GM12878 (cell line): ENCODE data around the gene KLHL15. TPM values are rescaled to one million over a fixed set of nuclear protein-coding genes. Genes with fewer than 3 reads are reported as not detected.

Experiments
- ATF3 ChIP-seq: IDR thresholded peaks from 2 replicates; pipeline ENCODE4 v1.6.1; 2011; ENCODE audit warnings: low read depth, mild to moderate bottlenecking, low read length, moderate library complexity, borderline replicate concordance; ENCODE audit errors: extremely low read depth
- BHLHE40 ChIP-seq, 2 experiments: fragments of 450-650 bp in 1 of 2; IDR thresholded peaks; 2 replicates each; pipeline ENCODE4 v1.6.1; 2011 to 2017; ENCODE audit warnings: low read depth in 2 of 2, borderline replicate concordance in 1 of 2, improper control_type of control experiment in 1 of 2, low read length in 1 of 2, mild to moderate bottlenecking in 1 of 2
- BMI1 ChIP-seq: fragments of 450-650 bp; IDR thresholded peaks from 2 replicates; pipeline ENCODE4 v1.6.1; 2016; ENCODE audit warnings: mild to moderate bottlenecking, moderate library complexity, borderline replicate concordance
- CHD1 ChIP-seq: IDR thresholded peaks from 2 replicates; pipeline ENCODE4 v1.6.1; 2012; ENCODE audit warnings: low read depth, low read length, improper control_type of control experiment
- CREM ChIP-seq: IDR thresholded peaks from 2 replicates; pipeline ENCODE4 v1.6.1; 2014; ENCODE audit warnings: antibody characterized with exemption, low read depth
- HCFC1 ChIP-seq: fragments of 150-350 bp; IDR thresholded peaks from 2 replicates; pipeline ENCODE4 v1.6.1; 2014; ENCODE audit warnings: low read length
- HDGF ChIP-seq: fragments of 450-650 bp; IDR thresholded peaks from 2 replicates; pipeline ENCODE4 v1.6.1; 2016; ENCODE audit warnings: antibody characterized with exemption
- IKZF1 ChIP-seq: fragments of 450-650 bp; conservative IDR thresholded peaks from 2 replicates; pipeline ENCODE4 v1.6.1; 2017; ENCODE audit warnings: antibody characterized with exemption, mild to moderate bottlenecking
- IKZF2 ChIP-seq, 2 experiments: fragments of 450-650 bp; IDR thresholded peaks; 2 replicates each; pipeline ENCODE4 v1.6.1; 2017; ENCODE audit warnings: mild to moderate bottlenecking in 2 of 2, moderate library complexity in 2 of 2
- JUNB ChIP-seq: IDR thresholded peaks from 2 replicates; pipeline ENCODE4 v1.6.1; 2016; ENCODE audit warnings: antibody characterized with exemption, mild to moderate bottlenecking
- MYC ChIP-seq: IDR thresholded peaks from 2 replicates; pipeline ENCODE4 v1.6.1; 2011; ENCODE audit warnings: mild to moderate bottlenecking, low read length, moderate library complexity, inconsistent platforms; ENCODE audit not compliant: insufficient read depth, insufficient replicate concordance, insufficient read length, severe bottlenecking
- NFXL1 ChIP-seq: fragments of 450-650 bp; IDR thresholded peaks from 2 replicates; pipeline ENCODE4 v1.6.1; 2017; ENCODE audit warnings: antibody characterized with exemption, mild to moderate bottlenecking, borderline replicate concordance
- NFYA ChIP-seq: IDR thresholded peaks from 2 replicates; pipeline ENCODE4 v1.6.1; 2011; ENCODE audit warnings: low read depth, mild to moderate bottlenecking, low read length, improper control_type of control experiment, borderline replicate concordance
- NR2F1 ChIP-seq: fragments of 450-650 bp; conservative IDR thresholded peaks from 2 replicates; pipeline ENCODE4 v1.6.1; 2017; ENCODE audit warnings: mild to moderate bottlenecking
- NRF1 ChIP-seq: conservative IDR thresholded peaks from 2 replicates; pipeline ENCODE4 v1.6.1; 2011; ENCODE audit warnings: mild to moderate bottlenecking, low read depth, low read length, improper control_type of control experiment
- PAX5 ChIP-seq: IDR thresholded peaks from 2 replicates; pipeline ENCODE4 v1.6.1; 2011; ENCODE audit warnings: low read depth, low read length, borderline replicate concordance
- RUNX3 ChIP-seq: IDR thresholded peaks from 2 replicates; pipeline ENCODE4 v1.6.1; 2012; ENCODE audit warnings: low read length, inconsistent platforms
- SIN3A ChIP-seq: IDR thresholded peaks from 2 replicates; pipeline ENCODE4 v1.6.1; 2012; ENCODE audit warnings: low read depth, low read length, improper control_type of control experiment
- SMAD1 ChIP-seq: fragments of 450-650 bp; IDR thresholded peaks from 2 replicates; pipeline ENCODE4 v1.6.1; 2018; ENCODE audit warnings: mild to moderate bottlenecking, low read depth; ENCODE audit not compliant: partially characterized antibody
- TCF3 ChIP-seq: IDR thresholded peaks from 2 replicates; pipeline ENCODE4 v1.6.1; 2012; ENCODE audit warnings: low read depth, mild to moderate bottlenecking, low read length, borderline replicate concordance; ENCODE audit not compliant: insufficient read depth
- ZNF207 ChIP-seq: fragments of 450-650 bp; IDR thresholded peaks from 2 replicates; pipeline ENCODE4 v1.6.1; 2014; ENCODE audit warnings: antibody characterized with exemption, mild to moderate bottlenecking, borderline replicate concordance
- ZNF384 ChIP-seq: IDR thresholded peaks from 2 replicates; pipeline ENCODE4 v1.6.1; 2012; ENCODE audit warnings: low read depth, mild to moderate bottlenecking, low read length, improper control_type of control experiment, borderline replicate concordance
- polyA plus RNA-seq, 11 experiments: library from polyadenylated mRNA; depleted of rRNA in 4 of 11; unstranded in 6 of 11; stranded (reverse) in 5 of 11; fragments of >200 nt; fragmentation: Nextera tagmentation in 4 of 11; fragmentation: Illumina TruSeq in 1 of 11; extraction: Ambion mirVana in 4 of 11; extraction: Trizol in 1 of 11; gene quantifications; 1 replicate in 1 of 11; 2 replicates in 10 of 11; pipeline versions ENCODE4 v1.2.1 to v1.2.3, GENCODE V29; 2011 to 2016; ENCODE audit warnings: inconsistent platforms in 2 of 11, missing spikeins in 2 of 11, low read depth in 1 of 11
- total RNA-seq, 4 experiments: library from RNA; depleted of rRNA in 3 of 4; stranded (reverse); fragments of >200 nt in 3 of 4; fragmentation: Illumina TruSeq in 1 of 4; extraction: Trizol in 1 of 4; gene quantifications; 2 replicates each; pipeline versions ENCODE4 v1.2.1 to v1.2.3, GENCODE V29; 2013 to 2021
- TF ChIP-seq, protein P1 (sequence below), 3 experiments: IDR thresholded peaks in 2 of 3; conservative IDR thresholded peaks in 1 of 3; 2 replicates each; pipeline ENCODE4 v1.5.1; 2011; ENCODE audit warnings: low read depth in 3 of 3, low read length in 3 of 3, mild to moderate bottlenecking in 3 of 3, control low read depth in 2 of 3, moderate library complexity in 2 of 3, inconsistent platforms in 1 of 3, mixed read lengths in 1 of 3; ENCODE audit not compliant: control insufficient read depth in 2 of 3, insufficient read depth in 1 of 3; ENCODE audit errors: extremely low read depth in 1 of 3
- TF ChIP-seq, protein P2 (sequence below): IDR thresholded peaks from 2 replicates; pipeline ENCODE4 v1.6.1; 2012; ENCODE audit warnings: low read length, inconsistent platforms
- TF ChIP-seq, protein P3 (sequence below): IDR thresholded peaks from 2 replicates; pipeline ENCODE4 v1.6.1; 2012; ENCODE audit warnings: mild to moderate bottlenecking, low read depth, low read length

Gene KLHL15
- total and polyA plus RNA-seq, 10 of the 15 experiments (the other 5 are each of a cell fraction or from before 2014, with no cell fraction given) = 1.4 to 7.0 (median 3.7) TPM

DNA sequence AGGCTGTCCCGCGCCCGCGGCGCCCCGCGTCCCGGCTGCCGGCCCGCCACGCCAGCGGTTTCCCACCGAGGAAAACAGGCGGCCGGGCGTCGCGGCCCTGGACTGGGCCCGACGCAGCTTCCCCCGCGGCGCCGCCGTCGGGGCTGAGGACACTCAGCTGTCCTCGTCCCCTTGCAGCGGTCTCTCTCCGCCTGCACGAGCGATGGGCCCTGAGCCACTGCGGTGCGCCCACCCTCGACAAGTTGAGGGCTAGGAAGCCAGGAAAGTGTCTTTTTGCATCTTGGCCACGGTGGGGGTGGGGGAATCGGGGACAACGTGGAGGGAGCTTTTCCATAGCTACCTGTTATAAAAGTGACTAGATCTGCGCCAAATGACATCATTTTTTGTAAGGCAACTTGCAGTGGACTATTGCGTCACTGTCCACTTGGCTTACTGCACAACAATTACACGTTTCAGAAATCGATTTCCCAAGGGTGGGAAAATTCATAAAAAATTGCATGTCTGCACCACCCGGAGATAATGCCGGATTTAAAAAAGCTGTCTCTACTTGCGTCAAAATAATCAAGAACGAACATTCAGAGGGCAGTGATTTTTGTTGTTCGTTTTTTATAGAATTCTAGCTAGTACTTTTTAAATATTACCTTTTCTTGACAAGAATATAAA lies 1.1 kb downstream of the KLHL15 start (continued):
- TF ChIP-seq, protein P1, sequence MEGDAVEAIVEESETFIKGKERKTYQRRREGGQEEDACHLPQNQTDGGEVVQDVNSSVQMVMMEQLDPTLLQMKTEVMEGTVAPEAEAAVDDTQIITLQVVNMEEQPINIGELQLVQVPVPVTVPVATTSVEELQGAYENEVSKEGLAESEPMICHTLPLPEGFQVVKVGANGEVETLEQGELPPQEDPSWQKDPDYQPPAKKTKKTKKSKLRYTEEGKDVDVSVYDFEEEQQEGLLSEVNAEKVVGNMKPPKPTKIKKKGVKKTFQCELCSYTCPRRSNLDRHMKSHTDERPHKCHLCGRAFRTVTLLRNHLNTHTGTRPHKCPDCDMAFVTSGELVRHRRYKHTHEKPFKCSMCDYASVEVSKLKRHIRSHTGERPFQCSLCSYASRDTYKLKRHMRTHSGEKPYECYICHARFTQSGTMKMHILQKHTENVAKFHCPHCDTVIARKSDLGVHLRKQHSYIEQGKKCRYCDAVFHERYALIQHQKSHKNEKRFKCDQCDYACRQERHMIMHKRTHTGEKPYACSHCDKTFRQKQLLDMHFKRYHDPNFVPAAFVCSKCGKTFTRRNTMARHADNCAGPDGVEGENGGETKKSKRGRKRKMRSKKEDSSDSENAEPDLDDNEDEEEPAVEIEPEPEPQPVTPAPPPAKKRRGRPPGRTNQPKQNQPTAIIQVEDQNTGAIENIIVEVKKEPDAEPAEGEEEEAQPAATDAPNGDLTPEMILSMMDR (IDR thresholded peaks at IDR 0.05 in 2 of 3, conservative IDR thresholded peaks at IDR 0.05 in 1 of 3; ENCODE audit: control insufficient read depth in 2 of 3, extremely low read depth in 1 of 3, insufficient read depth in 1 of 3, low read depth in 3 of 3, low read length in 3 of 3) = no peak
- TF ChIP-seq IKZF2 (IDR thresholded peaks at IDR 0.05) = no peak
- no peak for TF ChIP-seq PAX5
- no peak for TF ChIP-seq SMAD1
- peak; percentile 61 for TF ChIP-seq IKZF1
- TF ChIP-seq, protein P2, sequence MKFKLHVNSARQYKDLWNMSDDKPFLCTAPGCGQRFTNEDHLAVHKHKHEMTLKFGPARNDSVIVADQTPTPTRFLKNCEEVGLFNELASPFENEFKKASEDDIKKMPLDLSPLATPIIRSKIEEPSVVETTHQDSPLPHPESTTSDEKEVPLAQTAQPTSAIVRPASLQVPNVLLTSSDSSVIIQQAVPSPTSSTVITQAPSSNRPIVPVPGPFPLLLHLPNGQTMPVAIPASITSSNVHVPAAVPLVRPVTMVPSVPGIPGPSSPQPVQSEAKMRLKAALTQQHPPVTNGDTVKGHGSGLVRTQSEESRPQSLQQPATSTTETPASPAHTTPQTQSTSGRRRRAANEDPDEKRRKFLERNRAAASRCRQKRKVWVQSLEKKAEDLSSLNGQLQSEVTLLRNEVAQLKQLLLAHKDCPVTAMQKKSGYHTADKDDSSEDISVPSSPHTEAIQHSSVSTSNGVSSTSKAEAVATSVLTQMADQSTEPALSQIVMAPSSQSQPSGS = 0 out of 2 replicates have a peak, but pooled peaks have one; percentile 41
- no peak for TF ChIP-seq NR2F1
- TF ChIP-seq ATF3 = no peak
- TF ChIP-seq SIN3A = no peak
- TF ChIP-seq NFYA = no peak
- no peak for TF ChIP-seq HDGF
- TF ChIP-seq ZNF207 = no peak
- no peak for TF ChIP-seq JUNB
- TF ChIP-seq TCF3 = no peak
- TF ChIP-seq HCFC1 = no peak
- TF ChIP-seq ZNF384 = no peak
- TF ChIP-seq CREM = peak; percentile 49
- no peak for TF ChIP-seq BMI1
- TF ChIP-seq NRF1 = no peak
- no peak for TF ChIP-seq RUNX3
- TF ChIP-seq CHD1 = no peak
- no peak for TF ChIP-seq MYC
- TF ChIP-seq, protein P3, sequence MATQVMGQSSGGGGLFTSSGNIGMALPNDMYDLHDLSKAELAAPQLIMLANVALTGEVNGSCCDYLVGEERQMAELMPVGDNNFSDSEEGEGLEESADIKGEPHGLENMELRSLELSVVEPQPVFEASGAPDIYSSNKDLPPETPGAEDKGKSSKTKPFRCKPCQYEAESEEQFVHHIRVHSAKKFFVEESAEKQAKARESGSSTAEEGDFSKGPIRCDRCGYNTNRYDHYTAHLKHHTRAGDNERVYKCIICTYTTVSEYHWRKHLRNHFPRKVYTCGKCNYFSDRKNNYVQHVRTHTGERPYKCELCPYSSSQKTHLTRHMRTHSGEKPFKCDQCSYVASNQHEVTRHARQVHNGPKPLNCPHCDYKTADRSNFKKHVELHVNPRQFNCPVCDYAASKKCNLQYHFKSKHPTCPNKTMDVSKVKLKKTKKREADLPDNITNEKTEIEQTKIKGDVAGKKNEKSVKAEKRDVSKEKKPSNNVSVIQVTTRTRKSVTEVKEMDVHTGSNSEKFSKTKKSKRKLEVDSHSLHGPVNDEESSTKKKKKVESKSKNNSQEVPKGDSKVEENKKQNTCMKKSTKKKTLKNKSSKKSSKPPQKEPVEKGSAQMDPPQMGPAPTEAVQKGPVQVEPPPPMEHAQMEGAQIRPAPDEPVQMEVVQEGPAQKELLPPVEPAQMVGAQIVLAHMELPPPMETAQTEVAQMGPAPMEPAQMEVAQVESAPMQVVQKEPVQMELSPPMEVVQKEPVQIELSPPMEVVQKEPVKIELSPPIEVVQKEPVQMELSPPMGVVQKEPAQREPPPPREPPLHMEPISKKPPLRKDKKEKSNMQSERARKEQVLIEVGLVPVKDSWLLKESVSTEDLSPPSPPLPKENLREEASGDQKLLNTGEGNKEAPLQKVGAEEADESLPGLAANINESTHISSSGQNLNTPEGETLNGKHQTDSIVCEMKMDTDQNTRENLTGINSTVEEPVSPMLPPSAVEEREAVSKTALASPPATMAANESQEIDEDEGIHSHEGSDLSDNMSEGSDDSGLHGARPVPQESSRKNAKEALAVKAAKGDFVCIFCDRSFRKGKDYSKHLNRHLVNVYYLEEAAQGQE = no peak
- peak in 1 of 2 experiments; percentile 35; a peak in 2 of 4 replicates for TF ChIP-seq BHLHE40 (IDR thresholded peaks at IDR 0.05; ENCODE audit: borderline replicate concordance in 1 of 2, low read depth in 2 of 2, low read length in 1 of 2)
- TF ChIP-seq NFXL1 = no peak
